ENCODE data around the gene UBR4.

The UBR4 gene

GRCh38 chr1:19089524-19089923 is 120.5 kb downstream of the UBR4 start:
- no peak for DNase-seq

DNA sequence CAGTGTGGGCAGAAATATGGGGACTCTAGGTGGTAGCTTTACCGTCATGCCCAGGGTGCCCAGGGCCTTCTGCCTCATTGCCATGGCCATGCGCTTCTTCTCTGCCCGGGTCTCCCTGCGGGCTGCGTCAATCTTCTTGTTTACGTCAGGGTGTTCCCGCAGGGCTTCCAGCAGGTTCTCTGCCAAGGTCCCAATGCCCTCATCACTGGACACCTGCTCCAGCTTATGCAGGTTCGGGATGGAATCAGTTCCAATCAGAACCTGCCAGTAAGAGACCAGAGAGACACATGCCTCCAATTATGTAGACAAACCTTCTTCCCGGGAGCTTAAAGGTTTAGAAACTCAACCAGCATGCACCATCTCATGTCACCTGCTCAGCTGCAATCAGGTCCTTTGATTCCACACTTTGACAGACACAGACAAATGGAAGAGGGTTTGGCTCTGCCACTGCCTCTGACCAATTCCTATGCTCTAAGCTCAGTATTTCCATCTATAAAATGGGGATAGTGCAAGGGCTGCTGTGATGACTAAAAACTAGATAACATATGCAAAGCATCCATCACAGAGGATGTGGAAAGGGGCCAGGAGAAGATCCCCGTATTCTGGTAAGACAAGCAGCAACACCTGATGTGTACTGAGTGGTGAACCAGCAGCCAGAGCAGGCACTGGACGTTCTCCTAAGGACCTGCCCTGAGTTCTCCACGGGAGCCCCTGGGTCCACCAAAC is 121.2 kb downstream of the UBR4 start:
- no peak for DNase-seq

GRCh38 chr1:19087737-19088594 is 122.1 kb downstream of the UBR4 start:
- DNase-seq = no peak

DNA sequence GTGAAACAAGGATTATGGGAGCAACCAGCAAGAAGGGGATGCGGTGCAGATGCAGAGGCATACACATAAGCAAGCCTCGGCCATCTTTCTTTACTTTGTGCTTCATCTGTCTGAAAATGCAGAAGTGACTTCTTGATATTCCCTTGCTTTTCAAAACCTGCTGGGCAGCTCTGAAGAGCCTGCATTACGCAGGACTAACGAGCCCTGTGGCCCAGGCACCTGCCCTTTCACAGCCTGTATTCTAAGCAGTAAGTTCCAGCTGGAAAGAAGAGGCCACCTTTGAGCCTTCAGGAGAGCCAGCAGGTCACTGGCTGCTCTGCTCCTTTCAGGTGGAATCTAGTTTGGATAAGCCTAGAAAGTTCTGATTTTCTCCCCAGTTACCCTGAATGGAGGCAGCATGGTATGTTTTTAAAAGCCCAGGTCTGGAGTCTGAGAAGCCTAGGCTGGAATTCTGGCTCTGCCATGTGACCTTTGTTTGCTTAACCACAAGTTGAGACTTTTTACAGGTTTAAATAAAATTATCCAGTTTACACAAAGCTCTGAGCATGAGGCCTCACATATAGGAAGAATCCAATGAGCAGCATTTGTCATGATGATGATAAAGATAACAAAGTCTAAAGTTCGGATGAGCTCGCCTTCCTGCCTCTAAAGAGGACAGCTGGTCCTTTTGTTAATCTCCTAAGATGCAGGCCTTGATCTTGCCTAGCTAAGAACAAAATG is 122.9 kb downstream of the UBR4 start:
- no peak for DNase-seq

- no peak for DNase-seq
Observed at GRCh38 chr1:19086176-19086875, 123.7 kb downstream of the UBR4 start.

DNA sequence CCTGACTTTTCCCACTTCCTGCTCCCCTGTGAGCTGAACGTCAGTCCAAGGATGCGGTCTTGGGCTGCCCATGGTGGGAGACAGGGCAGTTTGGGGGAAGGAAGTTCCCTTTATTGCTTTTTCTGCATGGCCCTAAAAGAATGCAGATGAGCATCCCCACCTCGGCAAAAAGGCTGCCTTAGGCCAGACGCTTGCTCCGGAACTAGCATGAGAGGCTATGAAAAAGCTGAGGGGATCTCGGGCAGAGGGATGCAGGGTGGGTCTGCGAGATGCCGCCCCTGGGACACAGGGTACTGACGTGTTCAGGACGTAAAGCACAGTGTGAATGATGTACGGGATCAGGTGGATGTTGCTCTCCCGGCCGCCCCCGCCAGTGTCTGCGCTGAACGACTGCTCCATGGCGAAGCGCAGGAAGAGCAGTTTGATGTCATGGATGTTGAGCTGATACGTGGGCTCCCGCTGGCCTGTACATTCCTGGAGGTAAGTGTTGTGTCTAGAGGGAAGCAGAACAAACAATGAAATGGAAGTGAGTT is 125.8 kb downstream of the UBR4 start:
- no peak for DNase-seq

GRCh38 chr1:19083081-19083480 is 127.0 kb downstream of the UBR4 start:
- no peak for DNase-seq

- peak; percentile 74 to 88 (median 83) for DNase-seq
Observed at GRCh38 chr1:19081218-19081893, 128.7 kb downstream of the UBR4 start.

DNA sequence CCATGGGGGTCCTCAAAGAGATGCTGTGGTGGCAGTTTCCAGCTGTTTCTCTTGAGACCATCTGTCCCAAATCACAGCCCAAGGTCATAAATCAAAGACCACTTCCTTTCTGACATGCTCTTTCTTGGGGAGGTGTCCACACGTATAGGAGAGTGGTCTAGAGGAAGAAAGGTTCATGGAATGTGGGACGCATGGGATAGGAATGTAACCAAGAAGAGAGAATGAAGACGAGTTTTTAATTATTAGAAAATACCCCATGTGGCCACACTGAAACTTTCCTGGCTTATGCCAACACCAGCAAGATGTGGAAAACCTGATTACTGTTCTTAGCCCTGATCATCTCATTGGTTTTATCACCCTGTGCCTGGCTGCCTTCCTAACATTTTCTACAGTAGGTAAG is 129.3 kb downstream of the UBR4 start:
- no peak for DNase-seq

- DNase-seq = no peak
Observed at GRCh38 chr1:19079541-19080472, 130.3 kb downstream of the UBR4 start.

DNA sequence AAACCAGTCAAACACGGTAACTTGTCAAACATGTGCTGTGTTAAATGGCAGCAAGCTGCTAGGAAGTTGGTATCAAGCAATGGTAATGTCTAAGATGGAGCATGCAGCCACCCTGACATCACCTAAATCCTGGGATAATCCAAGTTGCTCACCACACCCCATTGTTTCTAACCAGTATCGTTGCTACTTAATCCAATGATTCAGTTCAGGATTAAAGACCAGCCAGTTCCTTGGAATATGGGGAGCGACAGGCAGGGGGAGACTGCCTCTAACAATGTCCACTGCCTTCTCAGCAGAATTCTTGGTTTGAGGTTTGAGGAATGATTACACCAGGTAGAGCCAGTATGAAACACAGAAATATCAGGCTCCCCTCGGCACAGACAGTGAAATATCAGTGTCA is 131.5 kb downstream of the UBR4 start:
- no peak for DNase-seq

- no peak for DNase-seq
Observed at GRCh38 chr1:19076841-19077616, 133.0 kb downstream of the UBR4 start.

- no peak for DNase-seq
Observed at GRCh38 chr1:19074902-19075721, 135.0 kb downstream of the UBR4 start.

DNA sequence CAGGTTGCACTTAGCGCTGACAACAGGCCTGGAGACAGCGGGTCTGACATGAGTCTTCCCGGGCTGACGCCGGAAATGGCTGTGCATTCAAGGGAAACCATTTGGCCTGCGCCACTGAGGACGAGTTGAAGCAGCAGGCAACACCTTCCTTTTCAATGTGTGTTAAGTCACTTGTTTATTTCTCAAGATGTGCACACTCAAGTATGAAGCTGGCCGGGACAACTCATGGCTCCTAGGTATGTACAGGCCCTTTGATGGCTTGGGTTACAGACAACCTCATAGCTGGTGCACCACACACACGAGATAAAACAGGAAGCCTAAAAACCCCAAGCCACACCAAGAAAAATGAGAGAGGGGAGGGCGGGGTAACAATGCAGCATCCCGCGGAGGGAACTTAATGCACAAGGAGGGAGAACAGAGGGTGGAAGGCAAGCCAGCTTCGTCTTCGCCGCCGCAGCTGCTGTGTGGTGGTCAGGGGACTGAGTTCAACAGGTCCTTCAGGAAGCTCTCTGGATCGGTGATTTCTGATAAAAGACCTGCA is 135.6 kb downstream of the UBR4 start:
- DNase-seq = no peak

GRCh38 chr1:19073311-19074186 is 136.5 kb downstream of the UBR4 start:
- no peak for DNase-seq

DNA sequence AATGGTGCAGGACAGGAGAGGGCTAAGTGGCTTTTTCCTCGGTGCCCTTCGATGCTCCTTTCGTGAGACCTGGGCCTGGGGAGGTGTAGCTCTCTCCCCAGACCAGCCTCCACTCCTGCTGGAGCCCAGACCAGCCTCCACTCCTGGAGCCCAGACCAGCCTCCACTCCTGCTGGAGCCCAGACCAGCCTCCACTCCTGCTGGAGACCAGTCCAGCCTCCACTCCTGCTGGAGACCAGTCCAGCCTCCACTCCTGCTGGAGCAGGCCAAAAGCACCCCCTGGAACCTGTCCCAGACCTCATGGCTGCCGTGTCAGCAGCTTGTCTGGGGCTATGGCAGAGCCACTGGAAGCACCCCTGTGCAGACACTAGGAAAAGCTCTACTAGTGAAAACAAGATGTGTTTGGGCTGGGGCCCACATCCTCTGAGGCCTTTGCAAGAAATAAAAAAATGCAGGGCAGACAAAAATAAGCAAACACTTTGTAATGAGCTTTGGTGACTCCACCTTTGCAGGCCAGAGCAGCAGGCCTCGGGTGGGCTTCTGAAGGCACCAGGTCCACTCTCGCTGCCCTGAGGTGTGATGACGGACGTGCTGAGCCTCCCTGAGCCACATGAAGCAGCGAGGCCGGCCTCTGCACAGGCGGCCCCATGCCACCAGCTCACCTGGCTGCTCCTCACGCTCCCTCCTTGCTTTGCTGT is 137.6 kb downstream of the UBR4 start:
- no peak for DNase-seq
